IPS-15b (cell line): ENCODE measurements around the gene GPR135.
A peak's percentile ranks its signal among the peaks of the same experiment; 100 is the strongest.

Experiments
- H3K27me3 ChIP-seq: one replicate; pipeline ENCODE4 v1.6.1; 2013; ENCODE audit warnings: low read length; ENCODE audit not compliant: control insufficient read depth, insufficient read depth
- H3K36me3 ChIP-seq: one replicate; pipeline ENCODE4 v1.6.1; 2013; ENCODE audit warnings: low read length; ENCODE audit not compliant: control insufficient read depth, insufficient read depth
- H3K4me1 ChIP-seq: one replicate; pipeline ENCODE4 v1.6.1; 2013; ENCODE audit warnings: mild to moderate bottlenecking, low read length; ENCODE audit not compliant: control insufficient read depth, insufficient read depth
- H3K4me3 ChIP-seq: one replicate; pipeline ENCODE4 v1.5.1; 2013; ENCODE audit warnings: low read depth, low read length
- H3K9ac ChIP-seq: one replicate; pipeline ENCODE4 v1.6.1; 2013; ENCODE audit warnings: low read depth, mild to moderate bottlenecking, low read length
- H3K9me3 ChIP-seq: one replicate; pipeline ENCODE4 v1.6.1; 2013; ENCODE audit warnings: mild to moderate bottlenecking, low read length; ENCODE audit not compliant: control insufficient read depth, insufficient read depth

GPR135 gene

DNA sequence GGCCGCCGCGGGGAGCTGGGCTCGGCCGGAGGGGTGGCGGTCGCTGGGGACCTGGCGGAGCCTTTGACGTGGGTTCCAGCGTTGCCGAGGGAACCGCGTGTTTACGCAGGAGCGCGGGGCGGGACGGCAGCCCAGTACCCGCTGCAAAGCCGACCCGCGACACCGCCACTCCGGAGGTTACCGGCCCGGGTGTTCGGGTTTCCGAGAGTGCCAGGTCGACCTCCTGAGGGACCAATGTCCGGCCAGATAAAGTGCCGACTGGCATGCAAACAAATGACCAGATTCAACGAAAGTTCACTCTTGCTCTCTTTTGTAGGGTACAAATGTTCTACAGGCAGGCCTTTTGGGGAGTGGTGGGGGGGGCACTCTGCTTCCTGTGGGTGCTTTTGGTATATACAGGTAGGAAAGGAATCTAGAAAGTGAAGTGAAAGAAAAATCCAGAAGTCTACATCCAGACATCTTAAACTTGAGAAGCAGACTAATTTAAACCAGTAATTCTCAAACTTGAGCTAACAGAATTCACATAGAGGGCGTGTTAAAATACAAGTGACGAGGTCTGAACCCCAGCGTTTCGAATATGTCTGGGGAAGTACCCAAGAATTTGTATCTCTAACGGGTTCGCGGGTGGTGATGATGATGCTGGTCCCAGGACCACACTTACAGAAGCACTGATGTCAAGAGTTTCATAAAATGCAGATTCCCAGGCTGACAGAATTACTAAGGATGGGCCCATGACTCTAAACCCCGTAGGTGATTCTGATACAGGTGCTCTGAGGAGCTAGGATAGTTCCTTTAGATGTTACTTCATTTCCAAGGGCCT, at the start of gene GPR135:
Gene GPR135, minus strand, starts transcription at position 65 of the 820 bp plus-strand sequence. CDS start 154 bp downstream, outside the sequence.
- H3K9ac ChIP-seq = no peak within 1 kb of the TSS
- H3K9me3 ChIP-seq = no peaks in the 10 kb centered on the region
- H3K4me3 ChIP-seq = peak within 1 kb of the TSS; percentile 66
- H3K4me1 ChIP-seq = no peaks in the 10 kb centered on the region
- H3K36me3 ChIP-seq = no peaks in the 10 kb centered on the region
- peaks cover 40% of the 10 kb centered on the region for H3K27me3 ChIP-seq

- Histone ChIP-seq H3K9me3 (no peaks in the 10 kb centered on the region), H3K4me1 (no peaks in the 10 kb centered on the region), H3K36me3 (no peaks in the 10 kb centered on the region), H3K9ac (no peak overlapping the region), H3K27me3 (no peaks in the 10 kb centered on the region), H3K4me3 (no peak overlapping the region)
These were observed 46.9 kb upstream of the GPR135 start for GRCh38 chr14:59511916-59512575.

- Histone ChIP-seq H3K9ac (no peak overlapping the region), H3K9me3 (no peaks in the 10 kb centered on the region), H3K36me3 (no peaks in the 10 kb centered on the region), H3K27me3 (no peaks in the 10 kb centered on the region), H3K4me1 (no peaks in the 10 kb centered on the region), H3K4me3 (no peak overlapping the region)
These were observed 45.8 kb upstream of the GPR135 start for GRCh38 chr14:59510966-59511365.

- Histone ChIP-seq H3K36me3 (no peaks in the 10 kb centered on the region), H3K4me1 (no peaks in the 10 kb centered on the region), H3K4me3 (no peak overlapping the region), H3K9ac (no peak overlapping the region), H3K27me3 (no peaks in the 10 kb centered on the region), H3K9me3 (no peaks in the 10 kb centered on the region)
These were observed 44.8 kb upstream of the GPR135 start for GRCh38 chr14:59510001-59510400.

- Histone ChIP-seq H3K9me3 (no peaks in the 10 kb centered on the region), H3K4me1 (no peaks in the 10 kb centered on the region), H3K4me3 (no peak overlapping the region), H3K27me3 (no peaks in the 10 kb centered on the region), H3K9ac (no peak overlapping the region), H3K36me3 (no peaks in the 10 kb centered on the region)
These were observed 43.9 kb upstream of the GPR135 start for GRCh38 chr14:59509101-59509500.

DNA sequence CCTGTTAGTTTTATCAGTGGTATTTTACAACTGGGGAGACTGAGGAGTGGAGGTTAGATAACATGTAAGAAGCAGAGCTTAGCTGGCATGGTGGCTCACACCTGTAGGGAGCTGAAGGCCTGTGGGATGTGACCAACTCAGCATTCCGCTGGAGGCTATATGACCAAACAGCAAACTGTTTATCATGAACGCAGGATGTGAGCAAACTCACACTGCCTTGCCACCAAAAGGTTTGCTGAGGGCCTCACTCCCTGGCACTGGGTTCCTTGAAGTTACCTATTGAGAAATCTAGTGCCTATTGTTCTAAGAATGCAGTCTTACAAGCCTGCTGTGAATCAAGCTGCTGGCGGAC, 42.5 kb upstream of the GPR135 start:
- Histone ChIP-seq H3K4me3 (no peak overlapping the region), H3K9me3 (no peaks in the 10 kb centered on the region), H3K9ac (no peak overlapping the region), H3K4me1 (no peaks in the 10 kb centered on the region), H3K36me3 (no peaks in the 10 kb centered on the region), H3K27me3 (no peaks in the 10 kb centered on the region)

DNA sequence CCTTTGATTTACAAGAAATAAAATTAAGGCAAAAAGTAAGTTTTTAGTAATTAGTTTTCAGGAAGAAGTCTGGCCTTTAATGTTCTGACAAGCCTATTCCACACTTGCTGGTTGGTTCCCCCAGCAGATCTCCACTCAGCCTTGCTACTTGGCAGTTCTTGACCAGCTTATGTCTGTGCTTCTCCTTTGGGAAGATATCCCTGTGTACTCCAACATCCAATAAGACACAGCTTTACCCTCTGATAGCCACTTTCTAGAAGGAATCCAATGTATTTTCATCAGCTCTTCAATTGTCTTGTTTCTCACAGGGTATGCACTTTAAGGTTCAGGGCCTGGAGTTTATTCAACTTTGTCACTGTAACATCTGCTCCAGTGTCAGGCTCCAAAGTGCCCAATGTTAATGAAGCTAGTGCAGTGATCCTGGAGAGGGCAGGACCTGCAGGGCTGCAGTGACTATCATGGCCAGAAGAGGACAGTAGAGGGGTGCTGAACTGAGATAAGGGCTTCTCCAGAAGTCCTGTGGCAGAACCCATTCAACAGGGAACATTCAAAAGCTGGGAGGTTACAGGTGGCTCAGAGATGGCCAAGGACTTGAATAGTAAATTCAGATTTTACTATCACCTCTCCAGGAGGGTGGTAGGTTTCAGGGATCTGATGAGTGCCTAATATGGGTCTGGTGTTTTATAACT, 42.0 kb upstream of the GPR135 start:
- H3K4me3 ChIP-seq = no peak overlapping the region

DNA sequence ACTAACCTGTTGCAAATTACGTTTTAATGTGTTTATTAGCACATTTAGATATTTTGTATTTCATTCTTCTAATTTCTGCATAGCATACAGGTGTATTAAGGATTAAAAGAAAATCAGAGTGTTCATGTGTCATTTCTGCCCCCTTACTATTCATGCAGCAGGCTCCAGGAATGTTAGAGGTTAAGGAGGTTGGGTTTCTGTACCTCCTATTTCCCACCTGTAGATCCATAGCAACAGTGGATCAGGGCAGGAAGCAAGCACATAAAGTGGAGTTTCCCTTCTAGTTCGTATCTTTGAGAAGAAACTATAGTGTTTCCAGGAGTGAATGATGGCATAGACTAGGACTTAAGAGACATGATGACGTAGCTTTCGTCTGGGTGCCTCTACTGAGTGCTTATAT, 38.1 kb upstream of the GPR135 start:
- Histone ChIP-seq H3K4me1 (no peaks in the 10 kb centered on the region), H3K4me3 (no peak overlapping the region), H3K27me3 (no peaks in the 10 kb centered on the region), H3K9me3 (no peaks in the 10 kb centered on the region), H3K36me3 (no peaks in the 10 kb centered on the region), H3K9ac (no peak overlapping the region)

More for the DNA sequence above, 42.0 kb upstream of the GPR135 start:
- Histone ChIP-seq H3K27me3 (no peaks in the 10 kb centered on the region), H3K4me1 (no peaks in the 10 kb centered on the region), H3K36me3 (no peaks in the 10 kb centered on the region), H3K9me3 (no peaks in the 10 kb centered on the region), H3K9ac (no peak overlapping the region)

DNA sequence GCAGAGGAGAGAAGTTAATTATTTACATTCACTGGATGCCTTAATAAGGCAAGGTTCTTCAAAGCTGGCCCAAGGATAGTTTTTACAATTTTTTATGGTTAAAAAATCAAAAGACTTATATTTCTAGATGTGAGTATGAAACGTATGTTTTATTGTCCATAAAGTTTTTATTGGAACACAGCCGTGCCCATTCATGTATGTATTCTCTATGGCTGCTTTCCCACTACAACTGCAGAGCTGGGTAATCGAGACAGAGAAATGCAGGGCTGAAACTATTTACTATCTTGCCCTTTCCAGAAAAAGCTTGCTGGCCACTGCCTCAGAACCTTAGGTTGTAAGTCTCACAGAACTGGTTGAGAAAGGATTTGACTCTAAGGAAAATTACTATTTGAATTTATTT, 35.6 kb upstream of the GPR135 start:
- Histone ChIP-seq H3K36me3 (no peaks in the 10 kb centered on the region), H3K9ac (no peak overlapping the region), H3K4me3 (no peak overlapping the region), H3K4me1 (no peaks in the 10 kb centered on the region), H3K9me3 (no peaks in the 10 kb centered on the region), H3K27me3 (no peaks in the 10 kb centered on the region)

DNA sequence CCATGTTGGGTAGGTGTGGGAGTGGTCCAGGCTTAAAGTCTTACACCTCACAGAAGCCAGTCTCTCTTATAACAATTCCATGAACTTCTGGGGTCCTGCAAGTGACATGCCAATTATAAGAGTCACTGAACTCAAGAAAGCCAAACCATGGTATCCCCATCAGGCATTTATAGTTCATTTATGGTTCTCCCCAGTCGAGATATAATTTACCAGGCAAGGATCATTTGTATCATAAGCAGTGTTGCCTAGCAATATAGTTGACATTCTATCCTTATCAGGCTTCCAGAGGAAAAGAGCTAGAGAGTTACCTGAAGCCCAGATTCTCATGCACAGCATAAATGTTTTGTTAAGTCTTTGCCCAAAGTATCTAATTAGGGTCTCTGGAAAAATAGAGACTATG, 27.2 kb upstream of the GPR135 start:
- Histone ChIP-seq H3K9ac (no peak overlapping the region), H3K9me3 (no peaks in the 10 kb centered on the region), H3K36me3 (peaks cover 8% of the 10 kb centered on the region), H3K4me3 (no peak overlapping the region), H3K27me3 (no peaks in the 10 kb centered on the region), H3K4me1 (no peaks in the 10 kb centered on the region)

GRCh38 chr14:59490756-59491155, 25.6 kb upstream of the GPR135 start:
- no peaks in the 10 kb centered on the region for H3K27me3 ChIP-seq
- no peak overlapping the region for H3K9ac ChIP-seq
- no peaks in the 10 kb centered on the region for H3K9me3 ChIP-seq
- peaks cover 8% of the 10 kb centered on the region for H3K36me3 ChIP-seq
- H3K4me3 ChIP-seq = no peak overlapping the region
- no peaks in the 10 kb centered on the region for H3K4me1 ChIP-seq
